ENCODE measurements around the gene PTH1R. TPM values are rescaled to one million over a fixed set of nuclear protein-coding genes. Genes with fewer than 3 reads are reported as not detected.

Gene PTH1R
- polyA plus RNA-seq, 3 donors, result not detected

DNA sequence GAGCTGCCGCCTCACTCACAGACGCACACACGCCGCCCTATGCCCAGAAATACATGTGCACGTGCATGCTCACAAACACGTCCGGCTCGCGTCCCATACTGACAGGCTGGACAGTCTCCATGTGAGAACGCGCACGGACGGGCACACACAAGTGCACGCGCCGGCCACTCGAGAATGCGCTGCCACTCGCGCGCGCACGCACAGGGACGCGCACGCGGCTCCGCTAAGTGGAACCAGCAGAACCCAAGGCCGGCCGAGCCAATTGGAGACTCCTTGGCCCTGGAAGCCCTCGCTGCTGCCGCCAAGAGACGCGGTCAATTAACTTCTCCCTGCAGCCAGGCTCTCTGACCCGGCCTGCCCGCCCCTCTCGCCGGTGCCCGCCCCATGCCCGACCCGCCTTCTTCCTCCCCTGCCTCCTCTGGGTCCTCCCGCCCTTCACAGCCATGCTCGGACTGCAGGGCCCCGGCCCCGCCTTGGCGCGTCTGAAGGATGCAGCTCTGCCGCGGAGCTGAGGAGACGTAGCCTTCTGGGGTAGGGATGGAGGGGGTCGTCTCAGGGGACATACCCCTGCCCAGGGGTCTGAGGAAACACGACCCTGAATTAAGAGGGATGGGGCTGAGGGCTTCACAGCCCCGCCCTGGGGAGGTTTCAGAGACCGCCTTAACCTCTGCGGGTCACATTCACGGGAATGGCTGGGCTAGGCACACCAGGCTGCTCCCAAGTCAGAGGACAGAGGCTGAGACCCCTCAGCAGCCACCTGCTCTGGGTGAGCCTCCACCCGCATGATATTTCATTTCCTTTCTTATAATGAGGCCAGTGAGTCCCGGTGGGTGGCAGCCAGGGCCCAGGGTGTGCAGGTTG is 15.0 kb downstream of the PTH1R start:
- Mint-ChIP-seq H3K27ac (peak overlapping the region in 1 of 7 donors; percentile 50), H3K27me3 (ENCODE audit: low read depth in 3 of 3) (peaks cover 22 to 76% (median 41%) of the 10 kb centered on the region in 3 donors), H3K4me1 (peaks cover 24% of the 10 kb centered on the region), H3K36me3 (no peaks in the 10 kb centered on the region), H3K4me3 (peak overlapping the region; percentile 76 to 94), H3K9me3 (peaks cover 0 to 3% (median 0%) of the 10 kb centered on the region in 7 donors)
- Histone ChIP-seq H3K4me2 (replicated peaks; ENCODE audit: extremely low read depth, low read length, poor library complexity, severe bottlenecking) (peak overlapping the region; percentile 69), H3K27ac (ENCODE audit: low read depth in 1 of 2, low read length in 2 of 2) (no peak overlapping the region), H3K4me1 (ENCODE audit: control insufficient read depth in 1 of 2, insufficient read depth in 2 of 2, low read length in 2 of 2) (peaks cover 13 to 14% of the 10 kb centered on the region in 2 donors), H3K4me3 (replicated peaks in 1 of 3; ENCODE audit: low read depth in 2 of 3, low read length in 3 of 3) (peak overlapping the region; percentile 25 to 68 (median 35)), H3K9me3 (replicated peaks in 1 of 2; ENCODE audit: control insufficient read depth in 1 of 2, insufficient read depth in 1 of 2, low read length in 2 of 2) (no peaks in the 10 kb centered on the region), H3K79me2 (ENCODE audit: insufficient read depth, low read length) (no peaks in the 10 kb centered on the region), H3K36me3 (replicated peaks in 1 of 2; ENCODE audit: control insufficient read depth in 1 of 2, insufficient read depth in 2 of 2, low read length in 2 of 2) (no peaks in the 10 kb centered on the region), H2AFZ (ENCODE audit: insufficient read depth, low read depth, low read length, poor library complexity, severe bottlenecking) (peak overlapping the region; percentile 37), H3K9ac (ENCODE audit: insufficient read depth, low read length, poor library complexity, severe bottlenecking) (no peak overlapping the region), H3K27me3 (ENCODE audit: control insufficient read depth in 2 of 2, insufficient read depth in 2 of 2, low read length in 2 of 2) (peaks cover 0 to 36% of the 10 kb centered on the region in 2 donors), H4K20me1 (ENCODE audit: insufficient read depth, low read length) (no peaks in the 10 kb centered on the region)
- DNase-seq, result peak; percentile 69 to 70 (median 70)
- intact Hi-C loops (cut with micrococcal nuclease), result no loop called here
- TF ChIP-seq CTCF (IDR thresholded peaks at IDR 0.05), result peak; percentile 23
- 4% methylated on average over 46 of the region's 58 CpGs for WGBS (ENCODE audit: insufficient coverage)

- Mint-ChIP-seq H3K4me1 (peaks cover 24% of the 10 kb centered on the region), H3K27ac (no peak overlapping the region), H3K36me3 (no peaks in the 10 kb centered on the region), H3K27me3 (ENCODE audit: low read depth in 3 of 3) (peaks cover 29 to 82% (median 49%) of the 10 kb centered on the region in 3 donors), H3K9me3 (peaks cover 0 to 5% (median 0%) of the 10 kb centered on the region in 7 donors), H3K4me3 (peak overlapping the region in 1 of 2 donors; percentile 39)
- no peak for TF ChIP-seq CTCF (IDR thresholded peaks at IDR 0.05)
- Histone ChIP-seq H3K27me3 (ENCODE audit: control insufficient read depth in 2 of 2, insufficient read depth in 2 of 2, low read length in 2 of 2) (peaks cover 0 to 39% of the 10 kb centered on the region in 2 donors), H3K79me2 (ENCODE audit: insufficient read depth, low read length) (no peaks in the 10 kb centered on the region), H4K20me1 (ENCODE audit: insufficient read depth, low read length) (no peaks in the 10 kb centered on the region), H3K4me2 (replicated peaks; ENCODE audit: extremely low read depth, low read length, poor library complexity, severe bottlenecking) (no peak overlapping the region), H3K36me3 (replicated peaks in 1 of 2; ENCODE audit: control insufficient read depth in 1 of 2, insufficient read depth in 2 of 2, low read length in 2 of 2) (no peaks in the 10 kb centered on the region), H3K9me3 (replicated peaks in 1 of 2; ENCODE audit: control insufficient read depth in 1 of 2, insufficient read depth in 1 of 2, low read length in 2 of 2) (no peaks in the 10 kb centered on the region), H3K9ac (ENCODE audit: insufficient read depth, low read length, poor library complexity, severe bottlenecking) (no peak overlapping the region), H3K4me1 (ENCODE audit: control insufficient read depth in 1 of 2, insufficient read depth in 2 of 2, low read length in 2 of 2) (peaks cover 13 to 14% of the 10 kb centered on the region in 2 donors), H3K4me3 (replicated peaks in 1 of 3; ENCODE audit: low read depth in 2 of 3, low read length in 3 of 3) (no peak overlapping the region), H3K27ac (ENCODE audit: low read depth in 1 of 2, low read length in 2 of 2) (no peak overlapping the region), H2AFZ (ENCODE audit: insufficient read depth, low read depth, low read length, poor library complexity, severe bottlenecking) (no peak overlapping the region)
- WGBS (ENCODE audit: insufficient coverage), result 89% methylated on average over 1 of the region's 6 CpGs
- no peak for DNase-seq
- intact Hi-C loops (cut with micrococcal nuclease), result no loop called here
Measured at GRCh38 chr3:46893146-46893748, 15.7 kb downstream of the PTH1R start.
